Inflammatory macrophage treated with lipopolysaccharide for 1 hour (primary cell): ENCODE results near the gene GABRR3.

Source experiments
- DNase-seq, 2 donors: peaks; one replicate each; pipeline ENCODE4 v3.0.0-alpha.2; 2020 to 2022

GABRR3 gene

DNA sequence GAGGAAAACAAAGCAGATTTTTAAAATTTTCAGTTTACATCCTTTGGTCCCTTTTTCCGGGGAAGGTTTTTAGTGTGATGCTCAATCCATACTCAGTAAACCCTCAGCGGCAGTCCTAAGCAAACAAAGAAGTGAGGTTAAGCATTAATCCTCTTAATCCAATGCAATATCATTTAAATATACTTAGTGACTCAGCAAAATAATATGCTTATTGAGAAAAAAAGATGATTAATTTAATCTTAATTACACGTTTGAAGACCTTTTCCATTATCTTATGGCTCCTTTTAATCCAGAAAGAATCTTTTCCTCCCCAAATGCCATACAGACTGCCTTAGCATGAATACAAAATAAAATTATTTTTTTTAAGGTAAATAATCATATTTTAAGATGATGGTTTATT lies at the start of gene GABRR3:
GABRR3 (minus strand) TSS at position 108 of the 400 bp plus-strand sequence. CDS start 328 bp downstream, outside the sequence.
- no peak for DNase-seq

DNA sequence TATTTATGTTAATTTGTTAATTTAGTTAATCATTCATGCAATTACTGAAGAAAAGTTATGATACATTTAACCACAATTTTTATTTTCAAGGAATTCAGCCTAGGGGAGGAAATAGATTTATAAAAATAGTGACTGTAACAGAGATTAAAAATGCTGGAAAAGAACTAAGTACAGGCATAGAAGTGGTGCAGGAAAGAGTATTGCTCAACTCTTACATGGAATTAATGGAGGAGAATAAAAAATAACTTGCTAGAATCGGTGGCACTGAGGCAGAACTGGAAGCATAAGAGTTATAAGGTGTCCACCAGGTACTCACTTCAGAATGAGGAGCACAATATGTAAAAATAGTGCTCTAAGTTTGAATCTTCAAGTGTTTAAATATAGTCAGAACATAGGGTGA lies 38.4 kb upstream of the GABRR3 start:
- DNase-seq = no peak

DNA sequence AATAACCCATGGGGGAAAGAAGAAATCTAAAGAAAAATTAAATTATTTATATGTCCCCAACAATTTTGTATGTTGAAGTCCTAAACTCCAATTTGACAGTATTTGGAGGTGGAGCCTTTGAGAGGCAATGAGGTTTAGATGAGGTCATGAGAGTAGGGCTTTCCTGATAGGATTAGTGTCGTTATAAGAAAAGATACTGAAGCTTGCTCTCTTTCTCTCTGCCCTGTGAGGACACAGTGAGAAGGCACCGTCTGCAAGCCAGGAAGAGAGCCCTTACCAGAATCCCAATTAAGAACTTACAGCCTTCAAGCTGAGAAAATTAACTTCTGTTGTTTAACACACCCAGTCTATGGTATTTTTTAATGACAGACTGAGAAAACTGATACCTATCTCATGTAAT lies 35.7 kb upstream of the GABRR3 start:
- no peak for DNase-seq

DNA sequence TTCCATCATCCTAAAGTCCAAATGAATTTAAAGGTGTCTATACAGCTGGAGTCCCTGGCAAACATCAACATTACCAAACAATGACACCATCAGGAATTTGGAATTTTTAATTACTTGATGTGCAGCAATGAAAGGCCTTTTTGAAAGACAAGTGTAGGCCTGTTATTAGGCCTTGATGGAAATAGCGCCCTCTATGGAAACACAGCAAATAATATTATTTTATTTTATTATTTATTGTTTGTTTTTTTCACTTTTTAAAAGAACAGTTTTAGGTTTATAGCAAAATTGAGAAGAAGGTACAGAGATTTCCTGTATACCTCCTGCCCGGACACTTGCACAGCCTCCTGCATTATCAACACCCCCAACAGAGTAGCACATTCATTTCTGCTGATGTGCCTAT lies 33.7 kb upstream of the GABRR3 start:
- no peak for DNase-seq

DNA sequence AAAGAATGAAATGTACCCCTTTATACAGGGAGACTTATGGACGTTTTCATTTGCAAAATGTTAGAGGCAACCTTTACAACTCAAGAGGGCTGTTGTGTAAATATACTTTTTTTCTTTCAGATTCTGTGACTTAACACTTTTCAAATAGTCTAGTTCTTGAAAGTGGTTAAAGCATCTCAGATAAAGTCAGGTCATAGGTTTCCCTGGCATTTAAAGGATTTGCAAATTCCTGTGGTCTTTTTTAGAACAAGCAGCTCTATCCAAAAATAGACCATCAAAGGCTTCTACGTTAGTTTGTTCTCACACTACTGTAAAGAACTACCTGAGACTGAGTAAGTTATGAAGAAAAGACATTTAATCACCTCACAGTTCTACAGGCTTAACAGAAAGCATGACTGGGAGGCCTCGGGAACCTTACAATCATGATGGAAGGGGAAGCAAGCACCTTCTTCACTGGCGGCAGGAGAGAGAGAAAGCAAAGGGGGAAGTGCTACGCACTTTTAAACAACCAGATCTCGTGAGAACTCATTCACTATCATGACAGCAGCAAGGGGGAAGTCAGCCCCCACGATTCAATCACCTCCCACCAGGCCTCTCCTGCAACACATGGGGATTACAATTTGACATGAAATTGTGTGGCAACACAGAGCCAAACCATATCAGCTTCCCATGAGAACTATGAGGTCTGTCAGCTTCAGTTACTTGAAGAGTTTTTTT lies 23.3 kb upstream of the GABRR3 start:
- DNase-seq = peak in 1 of 2 donors; percentile 23

DNA sequence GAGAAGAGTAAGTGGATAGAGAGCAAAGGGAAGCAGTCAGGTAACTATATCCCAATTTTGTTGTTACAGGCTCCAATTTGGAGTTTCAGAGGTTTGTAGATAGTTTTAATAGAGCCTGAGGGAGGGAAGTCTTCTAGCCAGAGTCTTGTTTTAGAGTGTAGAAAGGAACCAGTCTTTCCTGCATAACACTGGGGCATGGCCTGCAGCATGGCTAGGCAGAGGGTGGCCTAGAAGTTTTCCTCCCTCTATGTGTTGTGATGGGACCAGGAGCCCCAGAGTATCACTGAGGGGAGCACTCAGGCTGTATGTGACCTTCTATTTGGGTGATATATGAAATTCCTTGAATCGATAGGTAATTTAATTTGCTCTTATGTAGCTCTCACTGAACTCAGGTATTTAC lies 22.5 kb upstream of the GABRR3 start:
- no peak for DNase-seq

DNA sequence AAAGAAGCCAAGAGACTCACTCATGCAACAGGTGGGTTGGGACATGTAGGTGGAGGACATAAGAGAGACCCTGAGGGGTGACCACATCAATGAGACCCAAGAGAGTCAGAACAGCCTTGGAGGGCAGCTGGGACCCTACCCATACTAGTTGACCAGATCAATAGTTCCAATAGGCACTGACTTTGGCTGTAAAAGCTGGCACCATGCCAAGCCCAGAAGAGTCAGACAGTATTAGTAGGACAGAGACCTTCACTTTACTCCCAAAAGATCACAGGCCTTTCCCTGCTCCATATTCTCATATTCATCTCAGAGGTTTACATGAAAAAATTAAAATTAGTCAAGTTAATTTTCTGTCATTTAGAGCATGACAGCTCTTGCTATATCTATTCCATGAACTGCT lies 20.9 kb upstream of the GABRR3 start:
- no peak for DNase-seq

DNA sequence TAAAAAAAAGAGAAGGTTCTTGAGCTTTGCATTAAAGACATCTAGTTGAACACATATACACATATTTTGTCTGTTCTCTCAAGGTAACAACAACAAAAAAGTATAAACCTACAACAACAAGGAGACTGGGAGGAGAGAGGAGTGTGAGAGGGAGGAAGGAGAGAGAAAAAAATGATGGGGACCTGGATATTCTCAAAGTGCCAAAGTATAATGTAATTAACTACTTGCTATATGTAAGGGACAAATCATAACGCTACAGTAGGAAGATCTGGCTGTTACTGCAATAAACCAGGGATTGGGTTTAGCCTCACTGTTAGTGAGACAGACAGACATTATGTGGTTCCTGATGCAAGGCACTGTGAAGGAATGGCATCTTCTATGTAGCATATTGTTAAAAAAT lies 14.2 kb upstream of the GABRR3 start:
- no peak for DNase-seq

DNA sequence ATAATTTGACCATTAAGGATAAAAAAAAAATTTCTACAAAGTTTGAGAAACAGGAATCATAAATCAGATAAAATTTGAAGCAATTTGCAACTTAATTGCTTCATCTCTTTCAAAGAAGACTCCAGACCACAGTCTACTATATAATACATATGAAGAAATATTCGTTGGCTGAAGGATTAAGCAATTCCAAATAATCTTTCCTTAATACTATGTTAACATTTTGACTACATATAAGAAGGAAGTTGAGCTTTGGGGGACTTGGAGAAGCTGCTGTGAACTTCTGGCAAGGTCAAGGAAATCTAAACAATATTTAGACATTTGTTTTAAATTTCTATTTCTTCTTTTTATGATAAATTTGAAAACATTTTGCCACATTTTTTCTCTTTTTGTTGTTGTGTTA lies 13.5 kb upstream of the GABRR3 start:
- DNase-seq = peak; percentile 31 to 64

DNA sequence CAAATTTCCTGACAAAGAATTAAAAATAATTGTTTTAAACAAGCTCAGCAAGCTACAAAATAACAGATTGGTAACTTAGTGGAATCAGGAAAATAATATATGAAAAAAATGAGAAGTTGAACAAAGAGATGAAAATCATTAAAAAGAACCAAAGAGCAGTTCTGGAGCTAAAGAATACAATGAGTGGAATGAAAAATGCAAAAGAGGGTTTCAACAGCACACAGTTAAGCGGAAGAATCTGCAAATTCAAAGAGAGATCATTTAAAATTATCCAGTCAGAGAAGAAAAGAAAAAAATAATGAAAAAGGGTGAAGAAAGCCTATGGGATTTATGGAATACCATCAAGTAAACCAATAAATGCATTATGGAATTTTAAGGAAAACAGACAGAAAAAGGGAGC lies 6.2 kb upstream of the GABRR3 start:
- DNase-seq = no peak

DNA sequence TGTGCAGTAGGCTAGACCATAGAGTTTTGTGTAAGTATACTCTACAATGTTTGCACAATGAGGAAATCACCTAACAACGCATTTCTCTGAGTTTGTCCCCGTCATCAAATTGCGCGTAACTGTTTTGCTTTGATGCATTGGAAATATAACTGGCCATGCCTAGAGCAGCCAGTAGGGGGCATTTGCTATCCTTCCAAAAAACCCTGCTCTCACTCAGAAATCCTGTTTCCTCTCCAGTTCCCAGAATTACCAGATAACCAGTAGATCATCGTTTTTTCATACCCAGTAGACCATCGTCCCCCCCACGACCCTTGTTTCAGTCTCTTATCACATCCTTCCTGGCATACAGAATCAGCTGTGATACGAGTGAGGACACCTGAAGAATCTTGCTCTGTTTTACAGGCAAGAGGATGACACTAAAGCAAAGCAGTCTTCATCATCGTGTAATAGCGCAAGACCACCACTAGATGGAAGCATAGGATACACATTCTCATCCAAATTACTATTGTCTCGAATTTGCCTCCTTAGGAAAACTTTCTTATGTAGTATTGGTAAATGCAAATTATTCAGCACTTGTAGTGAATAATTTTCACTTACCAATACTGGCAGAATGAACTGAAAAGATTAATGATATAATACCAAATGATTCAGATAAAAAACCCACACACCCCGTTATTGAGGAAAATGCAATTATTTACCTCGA lies 4.4 kb upstream of the GABRR3 start:
- peak; percentile 70 to 90 for DNase-seq

DNA sequence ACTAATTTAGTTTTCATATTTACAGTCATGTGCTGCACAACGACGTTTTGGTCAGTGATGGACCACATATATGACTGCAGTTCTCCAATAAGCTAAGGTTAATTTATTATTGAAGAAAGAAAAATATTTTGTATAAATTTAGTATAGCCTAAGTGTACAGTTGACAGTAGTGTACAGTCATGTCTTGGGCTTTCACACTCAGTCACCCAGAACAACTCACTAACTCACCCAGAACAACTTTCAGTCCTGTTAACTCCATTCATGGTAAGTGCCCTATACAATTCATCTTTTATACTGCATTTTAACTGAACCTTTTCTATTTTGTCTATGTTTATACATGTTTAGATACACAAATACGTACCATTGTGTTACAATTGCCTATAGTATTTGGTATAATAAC lies 3.8 kb upstream of the GABRR3 start:
- DNase-seq = no peak

DNA sequence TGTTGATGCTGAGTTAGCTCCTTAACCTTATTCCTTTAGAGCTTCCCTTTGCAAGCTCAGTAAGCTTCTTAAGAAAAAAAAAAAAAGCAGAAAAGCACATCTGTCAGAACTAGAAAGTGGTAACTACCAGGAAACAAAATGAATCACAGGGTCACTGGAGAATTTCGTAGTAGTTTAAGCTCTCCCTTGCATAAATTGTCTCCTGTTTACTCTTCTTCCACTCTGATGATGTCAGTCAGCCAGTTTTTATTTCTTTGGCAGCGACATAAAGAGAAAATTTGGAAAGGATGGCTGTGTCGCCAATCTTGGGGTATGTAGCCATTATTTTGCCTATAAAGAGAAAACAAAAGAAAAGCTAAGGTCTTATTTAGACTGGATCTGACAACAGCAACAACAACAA lies 3.2 kb upstream of the GABRR3 start:
- DNase-seq = no peak

DNA sequence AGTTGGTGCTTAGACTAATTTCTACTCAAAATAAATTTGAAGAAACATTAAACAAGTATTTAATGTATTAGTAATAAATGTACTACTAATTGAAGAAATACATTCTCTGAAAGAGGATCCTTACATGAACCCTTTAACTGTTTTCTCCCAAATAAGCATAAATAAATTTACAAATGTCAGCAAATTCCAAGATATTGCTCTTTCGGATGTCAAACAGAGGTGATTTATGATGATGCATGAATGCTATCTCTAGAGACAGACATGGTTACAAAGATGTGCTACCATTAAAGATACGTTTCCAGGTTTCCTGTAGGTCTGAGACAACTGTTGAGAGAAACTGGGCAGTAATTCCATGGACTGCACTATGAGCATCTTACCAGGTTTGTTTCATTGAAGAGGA lies 629 bp downstream of the GABRR3 start:
- DNase-seq = no peak

DNA sequence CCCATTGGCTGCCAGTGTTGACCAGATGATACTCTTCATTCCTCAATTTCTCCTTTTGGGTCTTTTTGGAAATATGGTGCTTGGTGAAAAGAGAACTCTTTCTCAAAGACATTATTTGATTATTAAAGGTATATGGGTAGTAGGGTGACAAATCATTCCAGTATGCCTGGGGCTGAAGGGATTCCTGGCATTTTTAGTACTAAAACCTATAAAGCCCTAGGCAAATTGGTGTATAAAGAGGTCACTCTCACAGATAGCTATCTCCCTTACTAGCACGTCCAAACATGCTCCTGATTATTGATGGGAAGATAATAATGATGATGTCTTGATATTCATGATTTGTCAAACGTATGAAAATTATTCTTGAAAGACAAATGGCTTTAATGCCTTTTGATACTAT lies 1.1 kb downstream of the GABRR3 start:
- DNase-seq = no peak

DNA sequence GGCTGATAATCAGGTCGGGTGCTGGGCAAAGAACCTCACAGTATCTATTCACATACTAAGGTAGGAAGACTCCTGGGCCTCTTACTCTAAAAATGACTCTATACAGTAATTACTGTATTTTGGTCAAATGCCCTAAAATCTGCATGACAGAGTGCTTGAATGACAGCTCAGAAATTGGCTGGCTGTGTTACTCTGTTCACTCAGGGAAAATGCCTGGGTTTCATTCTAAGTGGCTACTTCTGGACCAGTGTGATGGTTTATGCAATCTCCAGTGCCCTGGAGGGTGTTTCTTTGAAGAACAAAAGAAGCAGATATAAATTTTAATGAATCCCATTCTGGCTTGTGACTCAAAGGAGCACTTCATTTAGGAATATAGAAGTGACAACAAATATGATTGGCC lies 2.2 kb downstream of the GABRR3 start:
- no peak for DNase-seq

DNA sequence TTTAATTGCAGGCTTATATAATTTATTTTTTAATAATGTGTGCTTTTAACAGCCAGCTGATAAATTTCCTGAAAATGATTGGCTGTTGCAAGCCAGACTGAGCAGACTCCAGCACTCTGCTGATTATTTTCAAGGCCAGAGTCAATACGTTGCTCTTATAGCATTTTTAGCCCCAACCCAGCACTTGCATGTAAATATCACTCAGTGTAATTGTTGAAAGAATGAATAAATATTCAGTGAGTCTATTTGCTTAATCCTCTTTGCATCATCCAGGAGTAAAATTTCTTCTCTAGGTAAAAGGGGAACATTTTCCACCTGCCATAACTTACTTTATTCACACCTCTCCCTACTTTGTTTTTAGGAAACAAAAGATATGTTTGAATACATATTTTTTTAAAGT lies 2.9 kb downstream of the GABRR3 start:
- no peak for DNase-seq

DNA sequence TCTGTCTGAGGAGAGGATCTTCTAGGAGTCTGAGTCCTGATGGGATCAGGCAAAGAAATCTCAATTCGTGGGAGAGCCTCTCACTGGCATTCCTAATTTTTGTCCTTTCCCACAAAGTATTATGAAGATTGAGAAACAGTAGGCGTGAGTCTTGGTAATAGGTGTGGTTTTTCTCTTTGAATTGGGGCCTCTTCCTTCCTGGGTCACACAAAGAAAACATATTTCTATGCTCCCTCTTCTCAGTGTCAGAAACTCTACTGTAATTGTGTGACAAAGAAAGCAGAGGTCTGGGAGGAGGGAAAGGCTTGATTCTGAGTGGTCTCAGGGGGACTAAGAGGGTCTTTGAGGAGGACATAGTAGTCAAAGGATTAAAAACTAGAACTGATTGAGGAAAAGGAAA lies 6.0 kb downstream of the GABRR3 start:
- no peak for DNase-seq

DNA sequence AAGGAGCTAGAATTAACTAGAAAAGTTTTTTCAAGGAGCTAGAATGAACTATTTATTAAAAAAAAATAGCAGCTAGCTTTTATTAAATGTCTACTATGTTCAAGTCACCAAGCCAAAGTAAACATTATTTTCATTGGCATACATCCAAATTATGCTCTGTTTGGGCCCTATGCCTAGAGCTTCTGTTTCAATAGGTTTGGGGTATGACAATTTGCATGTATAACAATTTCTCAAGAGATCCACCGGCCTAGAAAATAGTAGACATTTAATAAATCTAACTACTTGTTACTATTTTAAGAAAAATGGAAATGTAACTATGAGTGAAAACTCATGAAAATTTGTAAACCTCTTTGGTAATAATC lies 8.0 kb downstream of the GABRR3 start:
- DNase-seq = no peak

DNA sequence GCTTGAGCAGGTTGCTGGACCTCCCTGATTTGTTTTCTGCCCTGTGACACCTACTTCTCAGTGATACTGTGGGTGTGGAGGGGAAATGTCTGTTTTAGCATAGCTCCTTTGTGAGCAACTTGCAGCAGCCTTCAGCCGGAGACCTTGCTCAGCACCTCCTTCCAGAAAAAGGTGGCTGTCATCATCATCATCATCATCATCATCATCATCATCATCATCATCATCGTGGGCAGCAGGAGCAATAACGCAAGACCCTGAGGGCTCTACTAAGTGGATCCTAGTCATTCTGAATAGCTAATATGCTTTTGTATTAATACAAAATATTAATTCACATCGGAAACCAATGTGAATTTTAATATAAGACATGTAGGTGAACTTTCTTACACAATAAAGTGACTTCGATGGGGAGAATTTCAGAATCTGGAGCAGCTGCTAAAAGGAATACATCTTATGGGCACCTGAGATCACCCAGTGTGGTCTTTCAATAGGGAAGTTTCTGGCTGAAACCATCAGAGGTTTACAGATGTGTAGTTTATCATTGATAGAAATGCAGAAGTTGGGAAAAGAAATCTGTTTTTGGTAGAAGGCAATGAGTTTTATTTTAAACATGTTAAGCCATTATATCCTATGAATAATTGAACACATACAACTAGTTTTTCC lies 8.6 kb downstream of the GABRR3 start:
- DNase-seq = no peak

DNA sequence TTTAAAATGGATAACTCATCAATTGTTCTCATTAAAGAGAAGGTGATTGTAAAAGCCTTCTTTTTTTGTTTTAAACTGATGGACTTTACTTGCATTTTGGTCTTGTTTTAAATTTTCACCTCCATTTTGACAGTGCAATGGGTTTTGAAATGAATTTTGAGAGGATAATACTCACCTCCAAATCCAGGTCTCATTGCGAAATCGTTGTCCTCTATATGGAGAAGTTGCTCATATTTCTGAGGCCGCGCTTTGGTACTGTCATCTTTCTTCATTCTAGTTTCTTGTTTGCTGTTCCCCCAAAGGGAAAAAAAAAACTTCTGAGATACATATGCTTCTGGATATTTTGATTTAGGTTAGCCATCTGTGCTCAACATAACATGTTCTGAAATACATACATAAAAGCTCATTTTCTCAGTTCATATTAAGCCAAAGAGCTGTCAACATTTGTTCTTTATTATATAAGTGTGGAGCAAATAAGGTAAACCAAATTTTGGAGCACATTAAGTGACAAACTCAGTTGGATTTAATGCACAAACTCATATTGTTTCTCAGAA lies 9.6 kb downstream of the GABRR3 start:
- no peak for DNase-seq

DNA sequence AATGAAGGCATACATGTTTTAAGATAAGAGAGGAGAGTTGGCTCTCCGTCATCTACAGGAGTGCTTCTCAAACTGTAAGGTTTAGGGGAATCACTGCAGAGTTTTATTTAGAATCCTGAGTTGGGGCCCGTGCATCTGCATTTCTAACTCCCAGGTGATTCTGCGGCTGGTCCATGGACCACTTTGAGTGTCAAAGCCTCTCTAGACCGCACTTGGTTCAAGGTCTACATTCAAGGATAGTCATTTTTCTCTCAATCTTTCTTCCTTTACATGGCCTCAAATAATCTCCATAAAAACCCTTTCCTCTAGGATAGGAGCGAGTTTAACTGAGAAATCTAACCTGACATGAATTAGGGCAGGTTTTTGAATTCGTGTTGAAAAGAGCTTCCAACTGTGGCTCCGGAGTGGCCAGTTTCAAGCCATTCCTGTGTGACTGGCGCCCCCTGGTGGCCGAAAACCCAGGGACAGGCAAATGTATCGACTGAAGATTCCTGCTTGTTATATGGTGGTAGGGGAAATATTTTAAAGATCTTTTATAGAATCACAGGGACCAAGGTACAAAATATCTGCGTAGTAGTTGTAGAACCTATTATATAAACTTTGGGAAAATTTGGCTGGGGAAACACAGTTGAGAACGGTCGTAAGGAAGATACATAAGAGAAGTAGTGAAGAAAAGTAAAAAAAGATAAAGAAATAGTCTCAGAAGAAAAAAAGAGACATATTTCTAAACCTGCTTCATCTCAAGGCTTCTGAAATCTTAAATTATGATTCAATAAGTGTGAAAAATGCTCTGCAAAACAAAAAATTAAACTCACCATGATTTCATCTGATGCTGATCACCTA lies 11.9 kb downstream of the GABRR3 start:
- DNase-seq = peak; percentile 52 to 97
